B cell (primary cell): ENCODE measurements around the gene HNRNPC.
"Not testable (repeated sequence)": the region's sequence is repeated elsewhere in the genome, so short reads cannot be mapped to it uniquely, and the experiment has no call there.

Experiments
- EZH2 ChIP-seq: IDR thresholded peaks from 2 replicates; pipeline ENCODE4 v1.6.1; 2012; ENCODE audit warnings: borderline replicate concordance, low read depth, mild to moderate bottlenecking, moderate library complexity, low read length; ENCODE audit not compliant: insufficient read depth, poor library complexity, severe bottlenecking
- TF ChIP-seq, protein P1 (sequence below): fragments of 200-600 bp; IDR thresholded peaks from one replicate; pipeline ENCODE4 v1.8.0; 2022; ENCODE audit warnings: antibody characterized with exemption, mild to moderate bottlenecking

DNA sequence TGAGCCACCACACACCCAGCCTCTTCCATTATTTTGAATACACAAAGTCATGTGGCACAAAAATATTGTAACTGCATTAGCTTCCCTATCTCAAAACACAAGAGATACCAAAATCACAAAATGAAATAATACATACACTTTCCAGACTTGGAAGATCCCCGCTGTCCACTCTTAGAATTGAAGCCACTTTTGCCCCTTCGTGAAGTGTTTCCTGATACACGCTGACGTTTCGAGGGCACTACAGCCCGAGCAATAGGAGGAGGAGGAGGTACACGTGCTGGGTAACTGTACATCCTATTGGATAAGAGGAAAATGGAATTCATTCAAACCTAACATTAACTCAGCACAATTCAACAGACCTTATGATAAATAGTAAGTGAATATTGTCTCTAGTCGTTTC lies 56.4 kb downstream of the HNRNPC start:
- TF ChIP-seq, protein P1, sequence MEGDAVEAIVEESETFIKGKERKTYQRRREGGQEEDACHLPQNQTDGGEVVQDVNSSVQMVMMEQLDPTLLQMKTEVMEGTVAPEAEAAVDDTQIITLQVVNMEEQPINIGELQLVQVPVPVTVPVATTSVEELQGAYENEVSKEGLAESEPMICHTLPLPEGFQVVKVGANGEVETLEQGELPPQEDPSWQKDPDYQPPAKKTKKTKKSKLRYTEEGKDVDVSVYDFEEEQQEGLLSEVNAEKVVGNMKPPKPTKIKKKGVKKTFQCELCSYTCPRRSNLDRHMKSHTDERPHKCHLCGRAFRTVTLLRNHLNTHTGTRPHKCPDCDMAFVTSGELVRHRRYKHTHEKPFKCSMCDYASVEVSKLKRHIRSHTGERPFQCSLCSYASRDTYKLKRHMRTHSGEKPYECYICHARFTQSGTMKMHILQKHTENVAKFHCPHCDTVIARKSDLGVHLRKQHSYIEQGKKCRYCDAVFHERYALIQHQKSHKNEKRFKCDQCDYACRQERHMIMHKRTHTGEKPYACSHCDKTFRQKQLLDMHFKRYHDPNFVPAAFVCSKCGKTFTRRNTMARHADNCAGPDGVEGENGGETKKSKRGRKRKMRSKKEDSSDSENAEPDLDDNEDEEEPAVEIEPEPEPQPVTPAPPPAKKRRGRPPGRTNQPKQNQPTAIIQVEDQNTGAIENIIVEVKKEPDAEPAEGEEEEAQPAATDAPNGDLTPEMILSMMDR: not testable (repeated sequence)
- TF ChIP-seq EZH2: not testable (repeated sequence)
